GM13977 (cell line): ENCODE data around the gene LRRC25.
"Not testable (repeated sequence)": the region's sequence is repeated elsewhere in the genome, so short reads cannot be mapped to it uniquely, and the experiment has no call there.

Experiments used
- DNase-seq: peaks from one replicate; pipeline ENCODE4 v3.0.0; 2012; ENCODE audit warnings: low spot score
- in situ Hi-C: fragments of 300-500 bp; cut with MboI; formaldehyde crosslinking; loops from one replicate; pipeline ENCODE4 v1.12.0; 2022; ENCODE audit warnings: low sequenced_read_pairs, low pct_unique_long_range_greater_than_20kb, mixed read lengths, inconsistent platforms; ENCODE audit not compliant: unreplicated experiment
- TF ChIP-seq, protein P1 (sequence below): IDR thresholded peaks from 2 replicates; pipeline ENCODE4 v1.5.1; 2012; ENCODE audit warnings: mild to moderate bottlenecking, control low read depth; ENCODE audit not compliant: insufficient read depth; ENCODE audit errors: extremely low read depth, missing control alignments

The LRRC25 gene

GRCh38 chr19:18373407-18373891, 24.0 kb downstream of the LRRC25 start:
- TF ChIP-seq, protein P1, sequence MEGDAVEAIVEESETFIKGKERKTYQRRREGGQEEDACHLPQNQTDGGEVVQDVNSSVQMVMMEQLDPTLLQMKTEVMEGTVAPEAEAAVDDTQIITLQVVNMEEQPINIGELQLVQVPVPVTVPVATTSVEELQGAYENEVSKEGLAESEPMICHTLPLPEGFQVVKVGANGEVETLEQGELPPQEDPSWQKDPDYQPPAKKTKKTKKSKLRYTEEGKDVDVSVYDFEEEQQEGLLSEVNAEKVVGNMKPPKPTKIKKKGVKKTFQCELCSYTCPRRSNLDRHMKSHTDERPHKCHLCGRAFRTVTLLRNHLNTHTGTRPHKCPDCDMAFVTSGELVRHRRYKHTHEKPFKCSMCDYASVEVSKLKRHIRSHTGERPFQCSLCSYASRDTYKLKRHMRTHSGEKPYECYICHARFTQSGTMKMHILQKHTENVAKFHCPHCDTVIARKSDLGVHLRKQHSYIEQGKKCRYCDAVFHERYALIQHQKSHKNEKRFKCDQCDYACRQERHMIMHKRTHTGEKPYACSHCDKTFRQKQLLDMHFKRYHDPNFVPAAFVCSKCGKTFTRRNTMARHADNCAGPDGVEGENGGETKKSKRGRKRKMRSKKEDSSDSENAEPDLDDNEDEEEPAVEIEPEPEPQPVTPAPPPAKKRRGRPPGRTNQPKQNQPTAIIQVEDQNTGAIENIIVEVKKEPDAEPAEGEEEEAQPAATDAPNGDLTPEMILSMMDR, result no peak
- in situ Hi-C loops, result no loop called here
- DNase-seq, result no peak

GRCh38 chr19:18368504-18369222, 28.8 kb downstream of the LRRC25 start:
- TF ChIP-seq, protein P1, result no peak
- in situ Hi-C loops, result no loop called here
- no peak for DNase-seq

GRCh38 chr19:18366021-18366435, 31.4 kb downstream of the LRRC25 start:
- in situ Hi-C loops, result no loop called here
- DNase-seq, result no peak
- TF ChIP-seq, protein P1, result no peak

DNA sequence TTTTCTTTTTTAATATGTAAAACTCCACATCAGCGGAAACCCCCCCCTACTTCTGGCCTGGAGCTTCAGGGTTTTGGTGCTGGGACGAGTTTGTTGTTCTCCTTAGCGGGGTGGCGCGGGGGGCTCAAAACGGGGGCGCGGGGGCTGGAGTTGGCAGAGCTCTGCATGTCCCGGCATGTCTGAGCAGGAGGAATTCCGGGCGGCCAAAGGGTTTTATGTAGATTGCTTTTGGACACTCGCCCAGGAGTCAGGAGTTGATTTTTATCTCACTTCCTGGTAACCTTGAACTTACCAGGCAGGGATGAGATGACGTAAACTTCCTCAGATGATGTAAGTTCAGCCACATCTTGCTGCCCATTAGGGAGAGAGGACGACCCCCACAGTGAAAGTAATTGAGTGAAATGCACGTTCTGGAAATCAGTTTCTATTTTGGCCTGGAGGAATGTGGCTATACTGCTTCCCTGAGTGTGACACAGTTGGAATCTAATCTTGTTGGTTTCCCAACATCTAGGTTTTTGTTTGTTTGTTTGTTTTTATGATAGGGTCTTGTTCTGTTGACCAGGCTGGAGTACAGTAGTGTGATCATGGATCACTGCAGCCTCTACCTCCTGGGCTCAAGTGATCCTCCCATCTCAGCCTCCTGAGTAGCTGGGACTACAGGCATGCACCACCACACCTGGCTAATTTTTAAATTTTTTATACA, 32.4 kb downstream of the LRRC25 start:
- no peak for DNase-seq

GRCh38 chr19:18364277-18364825, 33.1 kb downstream of the LRRC25 start:
- not testable (repeated sequence) for DNase-seq

More for the DNA sequence above, 32.4 kb downstream of the LRRC25 start:
- TF ChIP-seq, protein P1, result no peak
- in situ Hi-C loops, result no loop called here

GRCh38 chr19:18363787-18364186, 33.6 kb downstream of the LRRC25 start:
- DNase-seq, result no peak
- in situ Hi-C loops, result no loop called here
- TF ChIP-seq, protein P1, result no peak

More at GRCh38 chr19:18364277-18364825, 33.1 kb downstream of the LRRC25 start:
- in situ Hi-C loops, result not testable (repeated sequence)
